ENCODE measurements around the gene XKRX. TPM values are rescaled to one million over a fixed set of nuclear protein-coding genes. Genes with fewer than 3 reads are reported as not detected.

XKRX gene
- total RNA-seq, 1 donor, result not detected

- TF ChIP-seq CTCF (IDR thresholded peaks at IDR 0.05; ENCODE audit: insufficient read depth, low read depth, low read length), result no peak
- H3K4me3 ChIP-seq (ENCODE audit: low read depth, low read length), result no peak overlapping the region
- no peak for DNase-seq (ENCODE audit: low read depth)
These were observed 3.2 kb upstream of the XKRX start for GRCh38 chrX:100931925-100932285.

GRCh38 chrX:100931218-100931924 is 2.7 kb upstream of the XKRX start:
- H3K4me3 ChIP-seq (ENCODE audit: low read depth, low read length), result no peak overlapping the region
- no peak for DNase-seq (ENCODE audit: low read depth)
- no peak for TF ChIP-seq CTCF (IDR thresholded peaks at IDR 0.05; ENCODE audit: insufficient read depth, low read depth, low read length)

GRCh38 chrX:100926453-100926852 is 2.3 kb downstream of the XKRX start:
- H3K4me3 ChIP-seq (ENCODE audit: low read depth, low read length), result no peak overlapping the region

GRCh38 chrX:100924375-100924774 is 4.3 kb downstream of the XKRX start:
- DNase-seq (ENCODE audit: low read depth), result no peak
- TF ChIP-seq CTCF (IDR thresholded peaks at IDR 0.05; ENCODE audit: insufficient read depth, low read depth, low read length), result no peak
- H3K4me3 ChIP-seq (ENCODE audit: low read depth, low read length), result no peak overlapping the region

More at GRCh38 chrX:100926453-100926852, 2.3 kb downstream of the XKRX start:
- no peak for TF ChIP-seq CTCF (IDR thresholded peaks at IDR 0.05; ENCODE audit: insufficient read depth, low read depth, low read length)
- no peak for DNase-seq (ENCODE audit: low read depth)

GRCh38 chrX:100915562-100915961 is 13.2 kb downstream of the XKRX start:
- H3K4me3 ChIP-seq (ENCODE audit: low read depth, low read length), result no peak overlapping the region
- no peak for DNase-seq (ENCODE audit: low read depth)
- no peak for TF ChIP-seq CTCF (IDR thresholded peaks at IDR 0.05; ENCODE audit: insufficient read depth, low read depth, low read length)

- no peak overlapping the region for H3K4me3 ChIP-seq (ENCODE audit: low read depth, low read length)
- no peak for TF ChIP-seq CTCF (IDR thresholded peaks at IDR 0.05; ENCODE audit: insufficient read depth, low read depth, low read length)
- DNase-seq (ENCODE audit: low read depth), result no peak
These were observed 15.6 kb downstream of the XKRX start for GRCh38 chrX:100913111-100913510.

- H3K4me3 ChIP-seq (ENCODE audit: low read depth, low read length), result no peak overlapping the region
- TF ChIP-seq CTCF (IDR thresholded peaks at IDR 0.05; ENCODE audit: insufficient read depth, low read depth, low read length), result no peak
- no peak for DNase-seq (ENCODE audit: low read depth)
These were observed 17.0 kb downstream of the XKRX start for GRCh38 chrX:100911731-100912130.
